Measurements from ENCODE around the gene CDH23.

- TF ChIP-seq NFRKB (IDR thresholded peaks at IDR 0.05) (no peak), FOXA1 (IDR thresholded peaks at IDR 0.05) (no peak), SP1 (IDR thresholded peaks at IDR 0.05) (no peak), PKNOX1 (IDR thresholded peaks at IDR 0.05) (no peak), HDGF (IDR thresholded peaks at IDR 0.05; ENCODE audit: borderline replicate concordance) (no peak), FOXK2 (IDR thresholded peaks at IDR 0.05) (no peak), SUZ12 (IDR thresholded peaks at IDR 0.05) (no peak), LEF1 (IDR thresholded peaks at IDR 0.05; ENCODE audit: borderline replicate concordance) (no peak), CTBP1 (IDR thresholded peaks at IDR 0.05; ENCODE audit: borderline replicate concordance) (no peak), TARDBP (IDR thresholded peaks at IDR 0.05) (no peak)
Observed at GRCh38 chr10:71572962-71573361, 176.2 kb downstream of the CDH23 start.

Measured in HEK293T (cell line).